SK-N-SH (cell line): ENCODE data around the gene RFWD3. TPM values are rescaled to one million over a fixed set of nuclear protein-coding genes. Genes with fewer than 3 reads are reported as not detected.

ENCODE experiments used
- CTCF ChIA-PET: fragments of 300-600, 350-600 bp; formaldehyde crosslinking; extraction: SDS; loops from one replicate; lab custom pipeline; 2021; lab: Yijun Ruan, JAX
- POLR2A ChIA-PET: fragments of 350-600 bp; sonication (Branson Sonifier 250); formaldehyde crosslinking; extraction: SDS; loops from one replicate; lab custom pipeline; 2020; ENCODE audit warnings: antibody characterized with exemption, inconsistent platforms; lab: Yijun Ruan, JAX
- DNase-seq: peaks from one replicate; pipeline ENCODE4 v3.0.0; 2012
- H2AFZ ChIP-seq: fragments of 200-600 bp; sonication (generic); 2 replicates; pipeline ENCODE4 v1.8.1; 2016; ENCODE audit warnings: antibody characterized with exemption, mild to moderate bottlenecking, low read depth
- H3F3A ChIP-seq: fragments of 200-600 bp; sonication (generic); replicated peaks from 2 replicates; pipeline ENCODE3; 2016; ENCODE audit warnings: antibody characterized with exemption, mild to moderate bottlenecking; ENCODE audit not compliant: insufficient read depth
- H3K27ac ChIP-seq, 2 experiments: fragments of 200-500 bp in 1 of 2; fragments of 200-600 bp in 1 of 2; sonication (Bioruptor generic) in 1 of 2; sonication (generic), shearing (Covaris generic) in 1 of 2; 2 replicates each; pipeline versions ENCODE4 v1.5.1 to v1.6.1; 2014 to 2016; ENCODE audit warnings: low read depth in 2 of 2, inconsistent platforms in 1 of 2, low read length in 1 of 2, mild to moderate bottlenecking in 1 of 2, mixed read lengths in 1 of 2
- H3K27me3 ChIP-seq: fragments of 200-600 bp; sonication (generic), shearing (Covaris generic); 2 replicates; pipeline ENCODE4 v1.6.1; 2016; ENCODE audit warnings: mixed run types; ENCODE audit not compliant: insufficient read depth
- H3K36me3 ChIP-seq, 2 experiments: fragments of 200-500 bp in 1 of 2; fragments of 200-600 bp in 1 of 2; sonication (Bioruptor generic) in 1 of 2; sonication (generic) in 1 of 2; replicated peaks in 1 of 2; 2 replicates each; pipeline versions ENCODE3 to v1.5.1; 2014 to 2016; ENCODE audit warnings: low read length in 1 of 2, mild to moderate bottlenecking in 1 of 2; ENCODE audit not compliant: insufficient read depth in 2 of 2, control insufficient read depth in 1 of 2
- H3K4me1 ChIP-seq, 2 experiments: fragments of 200-500 bp in 1 of 2; fragments of 200-600 bp in 1 of 2; sonication (Bioruptor generic) in 1 of 2; sonication (generic), shearing (Covaris generic) in 1 of 2; 2 replicates each; pipeline versions ENCODE4 v1.5.1 to v1.6.1; 2014 to 2016; ENCODE audit warnings: low read depth in 1 of 2, low read length in 1 of 2, mixed run types in 1 of 2; ENCODE audit not compliant: insufficient read depth in 2 of 2, control insufficient read depth in 1 of 2
- H3K4me2 ChIP-seq: fragments of 200-600 bp; sonication (generic), shearing (Covaris generic); 2 replicates; pipeline ENCODE4 v1.6.1; 2017; ENCODE audit warnings: mixed run types
- H3K4me3 ChIP-seq, 2 experiments: fragments of 200-500 bp in 1 of 2; fragments of 200-600 bp in 1 of 2; sonication (Bioruptor generic) in 1 of 2; sonication (generic), shearing (Covaris generic) in 1 of 2; 2 replicates each; pipeline versions ENCODE4 v1.5.1 to v1.8.1; 2014 to 2016; ENCODE audit warnings: low read depth in 2 of 2, inconsistent platforms in 1 of 2, low read length in 1 of 2, mild to moderate bottlenecking in 1 of 2, mixed read lengths in 1 of 2, moderate library complexity in 1 of 2
- H3K79me2 ChIP-seq: fragments of 200-600 bp; sonication (generic); 2 replicates; pipeline ENCODE4 v1.8.1; 2017; ENCODE audit warnings: mild to moderate bottlenecking; ENCODE audit not compliant: insufficient read depth
- H3K9ac ChIP-seq: fragments of 200-600 bp; sonication (generic); 2 replicates; pipeline ENCODE4 v1.6.1; 2017; ENCODE audit warnings: mixed run types
- H3K9me2 ChIP-seq: fragments of 200-600 bp; sonication (generic); 2 replicates; pipeline ENCODE4 v1.6.1; 2017; ENCODE audit warnings: mixed run types
- H3K9me3 ChIP-seq: fragments of 200-600 bp; sonication (generic); 2 replicates; pipeline ENCODE4 v1.6.1; 2017; ENCODE audit warnings: mixed run types, mild to moderate bottlenecking, moderate library complexity
- H4K20me1 ChIP-seq: fragments of 200-600 bp; sonication (generic); 2 replicates; pipeline ENCODE4 v1.6.1; 2017; ENCODE audit warnings: mild to moderate bottlenecking, mixed run types; ENCODE audit not compliant: insufficient read depth
- CTCF ChIP-seq: fragments of 200-600 bp; sonication (generic); IDR thresholded peaks from 2 replicates; pipeline ENCODE4 v1.6.1; 2017; ENCODE audit warnings: antibody characterized with exemption, mild to moderate bottlenecking, moderate library complexity
- EP300 ChIP-seq, 2 experiments: IDR thresholded peaks; 2 replicates each; pipeline versions ENCODE4 v1.4.0 to v1.6.1; 2012; ENCODE audit warnings: borderline replicate concordance in 1 of 2, low read depth in 1 of 2, low read length in 1 of 2
- FOSL2 ChIP-seq: IDR thresholded peaks from 2 replicates; pipeline ENCODE4 v1.4.0; 2012; ENCODE audit warnings: low read depth, mild to moderate bottlenecking, moderate library complexity, borderline replicate concordance
- MEF2A ChIP-seq: IDR thresholded peaks from 2 replicates; pipeline ENCODE4 v1.4.0; 2012; ENCODE audit warnings: low read depth, borderline replicate concordance
- NRF1 ChIP-seq: IDR thresholded peaks from 2 replicates; pipeline ENCODE4 v1.6.1; 2012; ENCODE audit warnings: low read depth, mild to moderate bottlenecking, low read length
- POLR2AphosphoS5 ChIP-seq: IDR thresholded peaks from 2 replicates; pipeline ENCODE4 v1.6.1; 2012; ENCODE audit warnings: low read depth, low read length
- REST ChIP-seq: IDR thresholded peaks from 2 replicates; pipeline ENCODE4 v1.6.1; 2012; ENCODE audit warnings: mild to moderate bottlenecking, low read depth, low read length, moderate library complexity
- SIN3A ChIP-seq: IDR thresholded peaks from 2 replicates; pipeline ENCODE4 v1.6.1; 2012; ENCODE audit warnings: low read depth, mild to moderate bottlenecking, low read length, moderate library complexity, borderline replicate concordance
- TEAD4 ChIP-seq: IDR thresholded peaks from 2 replicates; pipeline ENCODE4 v1.4.0; 2012; ENCODE audit warnings: mild to moderate bottlenecking, borderline replicate concordance; ENCODE audit not compliant: insufficient read depth
- YY1 ChIP-seq: IDR thresholded peaks from 2 replicates; pipeline ENCODE4 v1.4.0; 2012; ENCODE audit warnings: low read depth, mild to moderate bottlenecking
- ZBTB33 ChIP-seq: IDR thresholded peaks from 2 replicates; pipeline ENCODE4 v1.4.0; 2012; ENCODE audit warnings: low read depth, borderline replicate concordance
- WGBS: methylation state at CpG from one replicate; pipeline ENCODE4 v1.1.6; 2017; ENCODE audit warnings: low lambda C conversion rate; 5-methylcytosine and 5-hydroxymethylcytosine counted together
- polyA plus RNA-seq, 3 experiments: library from polyadenylated mRNA; depleted of rRNA; stranded (reverse); fragments of >200 nt; gene quantifications; 2 replicates each; pipeline ENCODE4 v1.2.3, GENCODE V29; 2012

RFWD3 gene
- polyA plus RNA-seq, 1 of the 3 experiments (the other 2 are of a cell fraction): 13.2 TPM

- Histone ChIP-seq H3K4me1 (peaks cover 0 to 23% of the 10 kb centered on the region in 2 experiments; a peak in 3 of 4 replicates), H3K27ac (no peak overlapping the region), H3K79me2 (peaks cover 100% of the 10 kb centered on the region), H3F3A (peaks cover 3% of the 10 kb centered on the region), H3K4me2 (no peak overlapping the region), H3K9ac (no peak overlapping the region), H4K20me1 (peaks cover 29% of the 10 kb centered on the region), H3K9me2 (no peaks in the 10 kb centered on the region), H3K27me3 (no peaks in the 10 kb centered on the region), H3K9me3 (no peaks in the 10 kb centered on the region), H3K4me3 (no peak overlapping the region), H2AFZ (no peak overlapping the region), H3K36me3 (peaks cover 0 to 5% of the 10 kb centered on the region in 2 experiments)
- DNase-seq: no peak
- WGBS: 96% methylated on average over 9 of the region's 9 CpGs
- ChIA-PET CTCF (interaction anchor here (0.7 to 1.6 kb wide), 4 partner anchors 9 to 280 kb away, joined by 3 to 5 read pairs (median 3); no protein-coding TSS in a partner anchor), POLR2A (no interaction called here)
- TF ChIP-seq ZBTB33: no peak
- TF ChIP-seq MEF2A: no peak
- TF ChIP-seq YY1: no peak
- TF ChIP-seq TEAD4: no peak
- no peak for TF ChIP-seq SIN3A
- no peak for TF ChIP-seq NRF1
- no peak for TF ChIP-seq REST
- TF ChIP-seq EP300 (IDR thresholded peaks at IDR 0.05; ENCODE audit: borderline replicate concordance in 1 of 2, low read depth in 1 of 2, low read length in 1 of 2): no peak
- no peak for TF ChIP-seq FOSL2
- no peak for TF ChIP-seq POLR2AphosphoS5
- TF ChIP-seq CTCF: no peak
Measured at GRCh38 chr16:74583926-74584666, 82.6 kb downstream of the RFWD3 start.
